Activated CD4-positive, alpha-beta T cell treated with anti-CD3 and anti-CD28 coated beads, Interleukin-2, amount 50 U/mL, for 48 hours (primary cell): ENCODE results near the gene GTF3C6.
"Not testable (repeated sequence)": the region's sequence is repeated elsewhere in the genome, so short reads cannot be mapped to it uniquely, and the experiment has no call there.

Experiments used
- DNase-seq, 2 experiments: peaks; one replicate each; pipeline ENCODE4 v3.0.0-alpha.2; 2020

The GTF3C6 gene, protein sequence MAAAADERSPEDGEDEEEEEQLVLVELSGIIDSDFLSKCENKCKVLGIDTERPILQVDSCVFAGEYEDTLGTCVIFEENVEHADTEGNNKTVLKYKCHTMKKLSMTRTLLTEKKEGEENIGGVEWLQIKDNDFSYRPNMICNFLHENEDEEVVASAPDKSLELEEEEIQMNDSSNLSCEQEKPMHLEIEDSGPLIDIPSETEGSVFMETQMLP

DNA sequence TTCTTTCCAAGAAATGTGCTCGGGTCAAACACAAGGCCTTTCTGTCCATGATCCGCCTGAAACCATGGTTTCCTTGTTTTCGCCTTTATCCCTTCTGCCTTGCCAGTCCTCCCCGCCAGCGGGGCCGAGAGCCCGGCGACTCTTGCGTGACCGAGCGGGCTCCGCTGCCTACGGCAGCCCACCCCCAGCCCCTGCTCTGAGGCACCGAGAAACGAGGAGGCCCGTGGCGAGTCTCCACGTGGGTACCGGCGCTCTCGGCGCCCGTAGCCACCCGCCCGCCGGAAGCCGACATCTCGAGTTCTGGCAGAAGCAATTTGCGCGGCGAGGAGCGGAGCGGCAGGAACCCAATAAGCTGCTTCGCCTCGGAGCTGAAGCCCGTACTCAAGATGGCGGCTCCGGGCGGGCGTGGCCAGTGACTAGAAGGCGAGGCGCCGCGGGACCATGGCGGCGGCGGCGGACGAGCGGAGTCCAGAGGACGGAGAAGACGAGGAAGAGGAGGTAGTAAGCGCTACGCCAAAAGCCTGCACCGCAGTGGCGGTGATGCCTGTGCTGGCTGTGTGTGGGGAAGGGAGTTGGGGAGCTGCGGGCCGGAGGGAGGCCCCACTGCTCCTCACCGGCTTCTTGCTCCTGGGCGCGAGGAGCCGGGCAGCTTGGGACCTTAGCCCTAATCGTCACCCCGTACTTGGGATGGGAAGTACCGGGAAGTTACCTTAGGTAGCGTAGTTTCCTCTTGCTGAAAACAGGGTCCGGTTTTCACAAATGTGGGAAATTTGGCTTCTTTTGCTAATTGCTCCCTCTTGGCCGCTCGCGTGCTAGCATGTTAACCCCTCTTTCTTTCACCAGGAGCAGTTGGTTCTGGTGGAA is at the start of gene GTF3C6:
TSS of gene GTF3C6 (plus strand) at position 378 of the 864 bp plus-strand sequence. CDS start at position 442, 64 bp downstream.
- DNase-seq = peak; percentile 91 to 92

DNA sequence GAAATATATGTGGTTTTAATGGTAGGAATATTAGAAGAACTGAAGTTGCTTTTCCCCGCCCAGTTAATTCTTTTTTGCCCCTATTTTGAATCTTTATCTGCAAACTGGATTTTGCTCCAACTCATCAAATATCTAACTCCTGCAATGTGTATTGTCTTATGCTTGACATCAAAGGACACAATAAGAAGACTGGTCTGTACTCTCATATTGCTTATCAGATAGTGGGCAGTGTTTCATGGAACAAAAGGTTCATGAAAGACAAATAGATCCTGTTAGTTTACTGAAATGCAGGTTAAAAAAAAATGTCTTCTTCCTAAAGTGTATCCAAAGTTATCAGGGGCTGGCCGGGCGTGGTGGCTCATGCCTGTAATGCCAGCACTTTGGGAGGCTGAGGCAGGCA is 27.7 kb upstream of the GTF3C6 start:
- no peak for DNase-seq

DNA sequence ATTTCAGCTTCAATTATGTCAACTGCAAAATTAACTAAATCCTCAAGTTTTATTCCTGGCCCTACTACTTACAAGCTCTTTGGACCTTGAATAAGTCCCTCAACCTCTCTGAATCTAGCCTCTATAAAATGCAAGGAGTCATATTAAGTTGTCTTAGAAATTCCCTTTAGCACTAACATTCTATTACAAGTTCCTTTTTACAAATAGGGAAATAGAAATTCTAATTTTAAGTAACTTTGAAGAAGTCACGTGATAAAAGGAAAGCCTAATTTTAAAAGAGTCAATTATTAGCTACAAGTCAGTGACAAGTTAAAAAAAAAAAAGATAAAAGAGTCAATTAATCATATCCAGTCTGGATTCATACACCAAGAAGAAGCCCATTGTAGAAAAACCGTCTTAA is 24.6 kb upstream of the GTF3C6 start:
- no peak for DNase-seq

DNA sequence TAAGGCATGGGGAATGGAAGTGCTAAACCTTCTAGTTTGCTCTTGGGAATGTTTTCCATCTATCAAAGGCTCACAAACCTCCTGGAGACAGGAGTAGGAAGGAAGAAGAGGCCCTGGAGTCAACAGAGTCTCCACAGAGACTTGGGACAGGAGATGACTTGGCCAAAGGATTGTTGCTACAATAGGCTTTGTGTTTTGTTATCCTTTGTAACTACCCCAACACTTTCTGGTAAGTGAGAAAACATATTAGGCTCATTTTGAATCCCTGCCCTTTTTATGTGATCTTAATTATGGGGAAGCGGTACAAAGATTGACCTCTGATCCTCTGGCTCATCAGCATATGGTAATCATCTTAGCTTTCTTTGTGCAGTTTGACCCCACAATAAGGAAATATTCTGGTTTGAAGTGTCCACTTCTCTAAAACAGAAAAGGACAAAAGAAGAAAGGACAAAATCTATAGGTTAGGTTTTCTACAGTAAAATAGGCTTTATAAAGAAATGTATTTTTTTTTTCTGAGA is 24.1 kb upstream of the GTF3C6 start:
- DNase-seq = no peak

DNA sequence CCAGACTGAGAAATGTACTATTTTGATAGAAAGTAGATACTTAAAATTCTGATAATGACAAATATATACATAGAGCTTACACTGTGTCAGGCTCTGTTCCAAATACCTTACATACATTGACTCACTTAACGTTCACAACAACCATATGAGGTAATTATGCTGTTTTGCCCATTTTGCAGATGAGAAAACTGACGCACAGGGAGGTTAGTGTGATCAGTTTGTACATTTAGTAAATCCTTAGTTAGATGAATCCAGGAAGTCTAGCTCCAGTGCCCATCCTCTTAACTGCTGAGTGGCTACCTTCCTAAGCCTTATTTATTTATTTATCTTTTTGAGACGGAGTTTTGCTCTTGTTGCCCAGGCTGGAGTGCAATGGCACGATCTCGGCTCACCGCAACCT is 23.3 kb upstream of the GTF3C6 start:
- no peak for DNase-seq

DNA sequence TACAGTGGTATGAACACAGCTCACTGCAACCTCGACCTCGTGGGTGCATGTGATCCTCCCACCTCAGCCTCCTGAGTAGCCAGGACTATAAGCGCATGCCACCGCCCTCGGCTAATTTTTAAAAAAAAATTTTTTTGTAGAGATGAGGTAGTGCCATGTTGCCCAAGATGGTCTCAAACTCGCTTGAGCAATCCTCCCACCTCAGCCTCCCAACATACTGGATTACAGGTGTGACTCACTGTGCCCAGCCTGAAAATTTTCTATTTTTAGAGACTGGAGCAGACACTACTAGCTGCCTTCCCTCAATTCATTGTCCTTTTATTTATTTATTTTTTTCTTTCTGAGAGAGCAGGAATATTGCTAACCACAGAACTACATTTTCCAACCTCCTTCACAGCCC is 20.3 kb upstream of the GTF3C6 start:
- no peak for DNase-seq

DNA sequence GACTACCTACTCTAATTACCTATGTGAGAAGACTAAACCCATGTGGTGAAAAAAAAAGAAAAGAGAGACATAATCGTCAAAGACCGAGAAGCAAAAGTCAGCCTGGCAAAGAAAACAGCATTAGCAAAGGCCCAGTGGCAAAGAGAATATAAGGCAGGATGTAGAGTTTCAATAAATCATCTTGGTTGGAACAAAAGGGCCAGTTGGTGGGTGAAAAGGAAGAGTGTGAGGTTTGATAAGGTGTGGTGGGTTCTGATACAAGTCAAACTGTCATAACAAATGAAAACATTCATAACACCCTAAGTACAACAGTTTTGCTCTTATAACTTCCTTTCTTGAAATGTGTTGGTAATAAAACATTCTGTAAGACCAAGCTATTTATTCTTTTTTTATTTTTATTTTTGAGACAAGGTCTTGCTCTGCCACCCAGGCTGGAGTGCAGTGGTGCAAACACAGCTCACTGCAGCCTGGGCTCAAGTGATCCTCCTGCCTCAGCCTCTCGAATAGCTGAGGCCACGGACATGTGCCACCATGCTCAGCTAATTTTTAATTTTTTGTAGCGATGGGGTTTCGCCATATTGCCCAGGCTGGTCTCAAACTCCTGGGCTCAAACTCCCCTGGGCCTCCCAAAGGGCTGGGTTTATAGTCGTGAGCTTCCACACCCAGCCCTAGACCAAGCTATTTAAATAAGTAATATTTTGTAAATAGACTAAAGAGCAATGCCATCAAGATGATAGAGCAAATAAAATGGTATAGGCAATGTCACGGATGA is 18.9 kb upstream of the GTF3C6 start:
- DNase-seq = no peak

DNA sequence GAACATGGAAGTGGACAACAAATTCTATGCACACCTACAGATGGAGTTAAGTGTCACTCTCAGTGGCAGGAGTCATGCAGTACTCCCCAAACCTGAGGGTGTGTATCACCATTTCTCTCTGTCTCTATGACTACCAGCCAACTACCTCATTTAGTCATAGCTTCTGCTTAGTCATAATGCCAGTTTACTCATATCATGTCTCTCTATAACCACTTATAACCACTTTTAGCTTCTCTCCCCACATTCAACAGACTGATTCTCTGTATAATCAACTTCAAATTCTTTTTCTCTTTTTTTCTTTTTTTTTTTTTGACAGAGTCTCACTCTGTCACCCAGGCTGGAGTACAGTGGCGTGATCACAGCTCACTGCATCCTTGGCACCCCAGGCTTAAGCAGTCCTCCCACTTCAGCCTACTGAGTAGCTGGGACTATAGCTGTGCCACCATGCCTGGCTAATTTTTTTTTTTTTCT is 13.8 kb upstream of the GTF3C6 start:
- DNase-seq = peak; percentile 43 to 52

DNA sequence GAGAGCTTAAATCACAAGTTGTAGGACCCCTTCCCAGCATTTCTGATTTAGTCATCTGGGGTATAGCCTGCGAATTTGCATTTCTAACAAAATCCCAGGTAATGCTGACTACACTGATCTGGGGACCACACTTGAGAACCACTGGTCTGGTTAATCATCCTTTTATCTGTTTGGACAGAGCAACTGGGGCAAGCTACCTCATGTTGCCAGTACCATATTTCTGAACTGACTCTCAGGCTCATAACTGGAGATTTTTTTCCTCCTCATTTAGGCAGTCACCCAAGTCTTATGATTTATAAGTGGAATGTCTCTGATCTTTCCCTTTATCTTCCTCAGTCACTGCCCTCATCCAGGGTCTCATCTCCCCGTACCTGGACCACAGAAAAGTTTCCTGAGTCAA is 12.0 kb upstream of the GTF3C6 start:
- no peak for DNase-seq

DNA sequence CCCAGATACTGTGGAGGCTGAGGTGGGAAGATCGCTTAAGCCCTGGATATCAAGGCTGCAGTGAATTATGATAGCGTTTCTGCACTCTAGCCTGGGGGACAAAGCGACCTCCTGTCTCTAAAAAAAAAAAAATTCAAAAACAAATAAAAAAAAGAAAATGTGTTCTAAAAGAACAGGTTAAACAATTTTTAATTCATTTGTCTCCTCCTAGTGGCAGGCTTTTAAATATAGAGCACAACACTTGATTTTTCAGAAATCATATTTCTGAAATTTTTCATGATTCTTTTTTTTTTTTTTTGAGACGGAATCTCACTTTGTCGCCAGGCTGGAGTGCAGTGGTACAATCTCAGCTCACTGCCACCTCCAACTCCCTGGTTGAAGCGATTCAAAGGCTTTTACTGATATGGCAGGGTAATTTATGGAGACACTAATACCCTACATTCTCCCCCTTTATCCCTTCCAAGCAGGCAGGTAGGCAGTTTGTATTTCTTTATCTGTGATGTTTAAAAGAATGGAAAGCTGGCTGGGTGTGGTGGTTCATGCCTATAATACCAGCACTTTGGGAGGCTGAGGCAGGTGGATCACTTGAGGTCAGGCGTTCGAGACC is 8.7 kb upstream of the GTF3C6 start:
- DNase-seq = no peak

DNA sequence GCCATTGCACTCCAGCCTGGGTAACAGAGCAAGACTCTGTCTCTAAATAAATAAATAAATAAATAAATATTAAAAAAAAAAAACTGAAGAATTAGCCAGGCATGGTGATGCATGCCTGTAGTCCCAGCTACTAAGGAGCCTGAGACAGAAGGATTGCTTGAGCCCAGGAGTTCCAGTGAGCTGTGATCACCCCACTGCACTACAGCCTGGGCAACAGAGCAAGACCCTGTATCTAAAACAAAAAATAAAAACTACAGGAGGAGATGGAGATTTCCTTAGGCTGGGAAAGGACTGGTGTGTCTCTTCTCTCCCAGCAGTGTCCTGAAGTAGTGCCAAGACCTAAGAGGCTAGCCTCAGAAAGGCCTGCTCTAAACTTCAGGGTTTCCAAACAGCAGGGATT is 8.1 kb upstream of the GTF3C6 start:
- no peak for DNase-seq

DNA sequence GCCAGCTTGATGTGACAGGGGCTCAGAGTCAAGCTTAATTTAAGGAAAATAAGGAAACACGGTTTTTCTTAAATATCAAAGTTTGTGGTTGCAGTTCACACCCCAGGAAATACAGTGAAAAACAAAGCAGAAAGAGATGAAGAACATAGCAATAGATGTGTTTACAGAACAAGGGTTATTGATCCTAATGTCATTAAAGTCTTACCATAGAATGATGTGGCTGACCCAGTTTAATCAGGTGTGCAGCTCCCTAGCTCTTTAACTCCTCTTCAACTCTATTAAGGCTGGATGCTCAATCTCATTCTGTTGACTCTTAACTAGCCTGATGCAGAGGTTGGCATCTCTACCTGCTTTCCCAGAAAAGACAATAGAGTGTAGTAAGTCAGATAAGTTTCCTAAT is 7.5 kb upstream of the GTF3C6 start:
- DNase-seq = no peak

DNA sequence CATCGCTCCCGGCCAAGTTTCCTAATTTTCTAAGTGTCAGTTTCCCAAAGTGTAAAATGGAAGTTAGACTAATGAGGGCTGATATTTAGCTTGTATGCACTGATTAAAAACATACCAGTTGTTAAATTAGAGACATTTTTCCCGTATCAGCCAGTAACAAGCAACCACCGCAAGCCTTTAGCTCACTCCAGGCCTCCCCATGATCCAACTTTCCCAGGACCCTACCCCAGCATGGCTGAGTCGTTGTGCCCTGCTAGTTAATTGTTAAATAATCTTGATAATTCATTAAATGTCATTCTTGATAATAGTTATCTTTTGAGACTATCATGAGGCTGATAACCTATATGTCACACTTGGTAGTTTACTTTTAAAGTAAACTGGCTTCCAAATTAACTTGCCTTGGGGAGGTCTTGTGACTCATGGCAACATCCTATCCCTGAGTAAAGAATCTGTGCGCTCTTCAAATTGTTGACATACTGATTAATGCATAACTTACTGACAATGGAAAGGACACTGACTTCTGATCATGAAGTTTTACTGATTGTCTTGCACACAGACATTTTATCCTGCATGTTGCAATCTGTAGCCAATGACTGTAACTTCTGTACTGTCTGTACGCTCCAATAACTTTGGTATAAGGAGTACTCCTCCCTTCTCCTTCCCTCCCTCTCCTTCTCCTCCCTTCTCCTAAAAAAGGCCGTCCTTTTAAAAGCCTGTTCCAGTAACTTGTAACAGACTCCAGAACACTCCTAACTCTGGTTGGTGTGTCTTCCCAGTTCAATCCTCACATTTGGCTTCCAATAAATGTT is 6.3 kb upstream of the GTF3C6 start:
- no peak for DNase-seq

DNA sequence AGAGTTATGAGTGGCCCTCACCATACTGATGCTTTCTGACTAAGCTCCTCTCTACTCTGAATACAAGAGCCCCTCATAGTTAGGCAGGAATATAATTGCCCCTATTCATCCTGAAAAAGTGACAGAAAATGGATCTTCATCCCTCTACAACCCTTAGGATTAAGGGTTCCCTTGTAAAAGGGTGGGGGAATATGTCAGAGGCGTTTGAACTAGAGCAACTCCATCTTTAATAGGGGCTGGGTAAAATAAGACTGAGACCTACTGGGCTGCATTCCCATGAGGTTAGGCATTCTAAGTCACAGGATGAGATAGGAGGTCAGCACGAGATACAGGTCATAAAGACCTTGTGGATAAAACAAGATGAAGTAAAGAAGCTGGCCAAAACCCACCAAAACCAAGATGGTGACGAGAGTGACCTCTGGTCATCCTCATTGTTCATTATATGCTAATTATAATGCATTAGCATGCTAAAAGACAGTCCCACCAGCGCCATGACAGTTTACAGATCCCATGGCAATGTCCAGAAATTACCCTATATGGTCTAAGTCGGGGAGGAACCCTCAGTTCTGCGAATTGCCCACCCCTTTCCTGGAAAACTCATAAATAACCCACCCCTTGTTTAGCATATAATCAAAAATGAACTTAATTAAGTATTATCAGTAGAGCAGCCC is 4.7 kb upstream of the GTF3C6 start:
- DNase-seq = no peak

DNA sequence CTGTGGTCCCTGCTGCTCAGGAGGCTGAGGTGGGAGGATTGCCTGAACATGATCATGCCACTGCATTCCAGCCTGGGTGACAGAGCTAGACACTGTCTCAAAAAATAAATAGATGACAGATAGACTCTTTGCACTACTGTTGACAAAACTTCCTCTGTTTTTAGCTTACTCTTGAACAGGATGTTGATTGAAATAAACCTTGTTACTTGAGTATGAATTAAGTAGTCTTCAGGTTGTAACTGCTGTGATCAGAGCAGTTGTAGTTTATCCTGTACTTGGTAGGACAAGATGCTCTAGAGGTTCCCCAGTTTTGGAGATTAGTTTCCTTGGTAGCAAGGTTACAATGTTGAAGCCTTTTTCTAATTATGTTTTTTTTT is 1.5 kb downstream of the GTF3C6 start:
- DNase-seq = no peak

DNA sequence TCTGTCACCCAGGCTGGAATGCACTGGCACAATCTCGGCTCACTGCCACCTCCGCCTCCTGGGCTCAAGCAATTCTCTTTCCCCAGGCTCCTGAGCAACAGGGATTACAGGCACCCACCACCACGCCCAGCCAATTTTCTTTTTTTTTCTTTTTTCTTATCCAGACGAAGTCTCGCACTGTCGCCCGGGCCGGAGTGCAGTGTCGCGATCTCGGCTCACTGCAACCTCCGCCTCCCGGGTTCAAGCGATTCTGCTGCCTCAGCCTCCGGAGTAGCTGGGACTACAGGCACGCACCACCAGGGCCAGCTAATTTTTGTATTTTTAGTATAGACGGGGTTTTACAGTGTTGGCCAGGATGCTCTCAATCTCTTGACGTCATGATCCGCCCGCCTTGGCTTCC is 4.1 kb downstream of the GTF3C6 start:
- DNase-seq = not testable (repeated sequence)

DNA sequence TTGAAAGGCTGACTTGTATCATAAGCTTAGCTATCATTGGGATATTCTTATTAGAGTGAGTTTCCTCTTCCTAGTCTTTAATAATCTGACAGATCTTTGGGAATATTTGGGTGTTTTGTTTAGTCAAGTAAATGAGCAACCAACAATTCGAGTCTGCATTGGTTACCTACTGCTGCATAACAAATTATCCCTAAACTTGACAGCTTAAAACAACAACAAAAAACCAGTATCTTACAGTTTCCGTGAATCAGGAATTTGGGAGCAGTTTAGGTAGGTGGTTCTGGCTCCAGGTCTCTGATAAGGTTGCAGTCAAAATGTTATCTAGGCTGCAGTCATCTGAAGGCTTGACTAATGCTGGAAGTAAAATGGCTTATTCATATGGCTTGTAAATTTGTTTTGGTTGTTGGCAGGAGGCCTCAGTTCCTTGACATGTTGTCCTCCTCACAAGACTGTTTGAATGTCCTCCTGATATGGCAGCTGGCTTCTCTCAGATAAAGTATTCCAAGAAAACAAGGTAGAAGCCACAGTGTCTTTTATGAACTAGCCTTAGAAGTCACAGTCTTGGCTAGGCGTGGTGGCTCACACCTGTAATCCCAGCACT is 7.2 kb downstream of the GTF3C6 start:
- DNase-seq = no peak

DNA sequence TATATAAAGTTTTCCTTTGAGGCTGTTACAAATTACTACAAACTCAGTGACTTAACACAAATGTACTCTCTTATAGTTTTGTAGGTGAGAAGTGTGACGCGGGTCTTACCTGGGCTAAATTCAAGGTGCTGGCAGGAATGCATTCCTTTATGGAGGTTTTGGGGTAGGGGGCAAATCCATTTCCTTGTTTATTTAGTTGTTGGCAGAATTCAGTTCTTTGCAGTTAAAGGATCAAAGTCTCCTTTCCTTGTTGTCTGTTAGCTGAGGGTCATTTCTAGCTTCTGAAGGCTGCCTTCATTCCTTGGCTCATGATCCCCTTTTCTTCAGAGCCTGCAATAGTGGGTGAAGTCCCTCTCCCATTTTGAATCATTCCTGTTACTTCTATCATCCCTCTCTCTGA is 10.2 kb downstream of the GTF3C6 start:
- DNase-seq = not testable (repeated sequence)

DNA sequence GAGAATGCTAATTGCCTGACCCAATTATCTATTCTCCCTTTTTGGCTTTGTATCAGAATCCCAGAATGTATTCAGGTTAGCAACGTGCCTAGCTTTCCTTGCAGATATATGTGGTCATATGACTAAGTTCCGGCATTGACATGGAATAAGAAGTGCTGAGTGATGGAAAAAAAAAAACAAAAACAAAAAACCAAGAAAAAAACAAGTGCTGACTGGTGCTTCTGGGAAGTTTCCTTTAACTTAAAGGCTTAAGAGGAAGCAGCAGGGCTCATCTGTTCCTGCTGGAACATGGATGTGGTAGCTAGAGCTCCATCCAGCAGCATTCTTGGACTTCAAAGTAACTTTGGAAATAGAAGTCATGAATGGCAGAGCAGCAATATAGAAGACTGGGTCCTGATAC is 13.0 kb downstream of the GTF3C6 start:
- DNase-seq = no peak

DNA sequence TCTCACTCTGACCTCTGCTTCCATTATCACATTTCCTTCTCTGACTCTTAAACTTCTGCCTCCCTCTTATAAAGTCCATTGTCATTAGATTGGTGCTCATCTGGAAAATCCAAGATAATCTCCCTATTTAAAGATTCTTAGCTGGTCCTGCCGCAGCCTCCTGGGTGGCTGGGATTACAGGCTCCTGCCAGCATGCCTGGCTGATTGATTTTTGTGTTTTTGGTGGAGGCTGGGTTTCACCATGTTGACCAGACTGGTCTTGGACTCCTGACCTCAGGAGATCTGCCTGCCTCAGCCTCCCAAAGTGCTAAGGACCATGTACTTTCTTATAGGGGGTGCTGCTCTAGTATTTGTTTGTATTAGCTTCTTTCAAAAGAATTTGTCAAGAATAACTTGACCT is 18.1 kb downstream of the GTF3C6 start:
- no peak for DNase-seq

DNA sequence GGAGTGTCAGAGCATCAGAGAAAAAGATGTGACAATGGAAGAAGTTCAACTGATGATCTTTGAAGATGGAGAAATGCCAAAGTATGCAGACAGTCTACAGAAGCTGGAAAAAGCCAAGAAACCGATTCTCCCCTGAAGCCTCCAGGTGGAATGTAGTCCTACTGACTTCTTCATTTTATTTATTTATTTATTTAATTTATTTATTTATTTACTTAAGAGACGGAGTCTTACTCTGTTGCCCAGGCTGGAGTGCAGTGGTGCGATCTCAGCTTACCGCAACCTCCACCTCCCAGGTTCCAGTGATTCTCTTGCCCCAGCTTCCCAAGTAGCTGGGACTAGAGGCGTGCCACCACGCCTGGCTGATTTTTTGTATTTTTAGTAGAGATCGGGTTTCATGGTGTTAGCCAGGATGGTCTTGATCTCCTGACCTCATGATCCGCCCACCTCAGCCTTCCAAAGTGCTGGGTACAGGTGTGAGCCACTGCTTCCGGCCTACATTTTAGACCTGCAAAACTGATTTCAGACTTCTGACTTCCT is 21.1 kb downstream of the GTF3C6 start:
- DNase-seq = no peak
